ENCODE measurements around the gene CALD1. TPM values are rescaled to one million over a fixed set of nuclear protein-coding genes. Genes with fewer than 3 reads are reported as not detected.
A peak's percentile ranks its signal among the peaks of the same experiment; 100 is the strongest.

The CALD1 gene
- total RNA-seq, 4 donors from 2014 or later, result 351 to 1,046 (median 551) TPM

GRCh38 chr7:134993877-134994456 lies 214.5 kb downstream of the CALD1 start:
- Histone ChIP-seq H3K27ac (peak overlapping the region; percentile 52 to 64), H3K4me3 (no peak overlapping the region), H3K36me3 (no peaks in the 10 kb centered on the region), H3K27me3 (no peaks in the 10 kb centered on the region), H3K9me3 (no peaks in the 10 kb centered on the region), H3K4me1 (peaks cover 4 to 19% of the 10 kb centered on the region in 2 donors)
- TF ChIP-seq POLR2A (IDR thresholded peaks at IDR 0.05) (no peak), CTCF (IDR thresholded peaks at IDR 0.05) (no peak)
- intact Hi-C loops (cut with DNase I; ENCODE audit: low total_unique reads), result no loop called here
- DNase-seq, result no peak

GRCh38 chr7:134995239-134996096 lies 216.0 kb downstream of the CALD1 start:
- H3K27ac ChIP-seq, result peak overlapping the region; percentile 43 to 63
- intact Hi-C loops (cut with DNase I; ENCODE audit: low total_unique reads), result no loop called here

GRCh38 chr7:134996097-134996550 lies 216.7 kb downstream of the CALD1 start:
- DNase-seq, result peak in 1 of 2 donors; percentile 30
- Histone ChIP-seq H3K4me3 (no peak overlapping the region), H3K36me3 (no peaks in the 10 kb centered on the region), H3K4me1 (peaks cover 4 to 13% of the 10 kb centered on the region in 2 donors), H3K27me3 (no peaks in the 10 kb centered on the region), H3K27ac (peak overlapping the region; percentile 43 to 63), H3K9me3 (no peaks in the 10 kb centered on the region)
- intact Hi-C loops (cut with DNase I; ENCODE audit: low total_unique reads), result no loop called here
- no peak for TF ChIP-seq CTCF (IDR thresholded peaks at IDR 0.05)
- no peak for TF ChIP-seq POLR2A (IDR thresholded peaks at IDR 0.05)

More at GRCh38 chr7:134995239-134996096, 216.0 kb downstream of the CALD1 start:
- H3K4me1 ChIP-seq, result peaks cover 4 to 13% of the 10 kb centered on the region in 2 donors
- no peaks in the 10 kb centered on the region for H3K36me3 ChIP-seq
- no peaks in the 10 kb centered on the region for H3K9me3 ChIP-seq
- no peaks in the 10 kb centered on the region for H3K27me3 ChIP-seq
- TF ChIP-seq POLR2A (IDR thresholded peaks at IDR 0.05) (no peak), CTCF (IDR thresholded peaks at IDR 0.05) (no peak)
- no peak overlapping the region for H3K4me3 ChIP-seq
- no peak for DNase-seq

- TF ChIP-seq CTCF (IDR thresholded peaks at IDR 0.05), result no peak
- no peak for TF ChIP-seq POLR2A (IDR thresholded peaks at IDR 0.05)
Measured at GRCh38 chr7:134997214-134997885, 217.9 kb downstream of the CALD1 start.

More at GRCh38 chr7:134997214-134997885, 217.9 kb downstream of the CALD1 start:
- no peaks in the 10 kb centered on the region for H3K36me3 ChIP-seq
- H3K27ac ChIP-seq, result peak overlapping the region; percentile 43 to 63
- H3K9me3 ChIP-seq, result no peaks in the 10 kb centered on the region
- DNase-seq, result no peak
- no peak overlapping the region for H3K4me3 ChIP-seq
- intact Hi-C loops (cut with DNase I; ENCODE audit: low total_unique reads), result no loop called here
- no peaks in the 10 kb centered on the region for H3K27me3 ChIP-seq
- H3K4me1 ChIP-seq, result peaks cover 4 to 13% of the 10 kb centered on the region in 2 donors

All from uterus (tissue), 4 donors.